Measurements from ENCODE around the gene PRAME. TPM values are rescaled to one million over a fixed set of nuclear protein-coding genes. Genes with fewer than 3 reads are reported as not detected.
"Not testable (repeated sequence)": the region's sequence is repeated elsewhere in the genome, so short reads cannot be mapped to it uniquely, and the experiment has no call there.

The PRAME gene
- polyA plus RNA-seq, 3 donors = 0.10 TPM; not detected in 2

- no peak overlapping the region for H3K27ac ChIP-seq (ENCODE audit: low read depth, low read length)
- 66 to 90% (median 85%) methylated on average over 2 to 3 of the region's 3 CpGs for WGBS, 3 donors
Measured at GRCh38 chr22:22587577-22588188, 28.6 kb upstream of the PRAME start.

DNA sequence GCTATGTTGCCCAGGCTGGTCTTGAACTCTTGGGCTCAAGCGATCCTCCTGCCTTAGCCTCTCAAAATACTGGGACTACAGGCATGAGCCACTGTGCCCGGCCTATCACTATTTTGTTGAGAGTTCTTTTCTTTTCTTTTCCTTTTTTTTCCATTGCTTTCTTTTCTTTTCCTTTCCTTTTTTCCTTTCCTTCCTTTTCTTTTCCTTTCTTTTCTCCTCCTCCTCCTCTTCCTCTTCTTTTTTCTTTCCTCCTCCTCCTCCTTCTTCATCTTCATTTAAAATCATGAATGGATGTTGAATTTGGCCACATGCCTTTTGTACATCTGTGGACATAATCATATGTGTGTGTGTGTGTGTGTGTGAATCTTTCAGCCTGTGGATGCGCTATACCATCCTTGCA, 25.7 kb upstream of the PRAME start:
- WGBS, 3 donors = 72 to 85% (median 78%) methylated on average over 3 of the region's 3 CpGs
- H3K27ac ChIP-seq (ENCODE audit: low read depth, low read length) = no peak overlapping the region

DNA sequence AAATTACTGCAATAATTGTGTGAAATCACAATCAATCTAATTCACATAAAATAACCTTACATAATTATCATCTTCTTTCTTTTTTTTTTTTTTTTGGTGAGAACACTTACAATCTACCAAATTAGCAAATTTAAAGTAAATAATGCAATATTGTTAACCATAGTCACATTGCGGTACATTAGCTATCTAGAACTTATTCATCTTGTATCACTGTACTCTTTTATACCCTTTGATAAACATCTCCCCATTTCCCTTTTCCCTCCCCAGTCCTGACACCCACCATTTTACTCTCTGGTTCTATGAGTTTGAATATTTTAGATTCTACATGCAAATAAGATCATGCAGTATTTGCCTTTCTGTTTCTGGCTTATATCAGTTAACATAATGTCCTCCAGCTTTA, 24.0 kb upstream of the PRAME start:
- WGBS, 3 donors = 94 to 99% (median 96%) methylated on average over 1 of the region's 1 CpG
- no peak overlapping the region for H3K27ac ChIP-seq (ENCODE audit: low read depth, low read length)

DNA sequence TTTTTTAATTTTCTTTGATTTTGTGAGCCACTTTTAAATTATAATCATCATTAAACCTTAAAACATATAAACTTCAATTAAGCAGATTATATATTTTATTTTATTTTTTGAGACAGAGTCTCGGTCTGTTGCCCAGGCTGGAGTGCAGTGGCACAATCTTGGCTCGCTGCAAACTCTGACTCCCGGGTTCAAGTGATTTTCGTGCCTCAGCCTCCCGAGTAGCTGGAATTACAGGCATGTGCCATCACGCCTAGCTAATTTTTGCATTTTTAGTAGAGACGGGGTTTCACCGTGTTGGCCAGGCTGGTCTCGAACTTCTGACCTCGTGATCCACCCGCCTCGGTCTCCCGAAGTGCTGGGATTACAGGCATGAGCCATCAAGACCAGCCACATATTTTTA, 22.5 kb upstream of the PRAME start:
- whole genome bisulfite sequencing, 3 donors = 86 to 90% (median 88%) methylated on average over 13 of the region's 13 CpGs
- H3K27ac ChIP-seq (ENCODE audit: low read depth, low read length) = not testable (repeated sequence)

- H3K27ac ChIP-seq (ENCODE audit: low read depth, low read length) = no peak overlapping the region
- 88 to 89% (median 89%) methylated on average over 7 of the region's 7 CpGs for WGBS, 3 donors
Measured at GRCh38 chr22:22579869-22580604, 21.0 kb upstream of the PRAME start.

GRCh38 chr22:22578702-22579424, 19.8 kb upstream of the PRAME start:
- WGBS, 3 donors = 73 to 83% (median 82%) methylated on average over 10 of the region's 10 CpGs
- H3K27ac ChIP-seq (ENCODE audit: low read depth, low read length) = no peak overlapping the region

DNA sequence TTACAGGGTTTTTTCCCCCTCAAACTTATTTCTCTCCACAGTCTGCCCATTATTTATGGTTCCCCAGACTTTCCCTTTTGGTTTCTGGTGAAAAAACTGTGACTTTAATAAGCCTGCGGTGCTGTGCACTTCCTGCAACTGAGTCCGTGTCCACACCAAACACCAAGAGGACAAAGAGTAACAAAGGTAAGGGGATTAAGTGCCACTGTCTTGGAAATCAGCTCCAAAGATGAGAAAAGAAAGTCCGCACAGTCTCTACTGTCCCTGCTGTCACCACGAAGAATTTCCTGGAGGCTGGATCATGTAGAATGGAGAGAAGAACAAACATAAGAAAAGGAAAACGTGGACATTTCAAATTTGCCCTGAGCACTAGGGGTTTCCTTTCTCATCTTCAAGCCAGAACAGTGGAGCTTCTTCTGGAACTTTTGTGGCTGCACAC, 17.9 kb upstream of the PRAME start:
- WGBS, 3 donors = 72 to 79% (median 75%) methylated on average over 5 of the region's 5 CpGs
- H3K27ac ChIP-seq (ENCODE audit: low read depth, low read length) = no peak overlapping the region

- WGBS, 3 donors = 33 to 43% (median 35%) methylated on average over 8 of the region's 8 CpGs
- no peak overlapping the region for H3K27ac ChIP-seq (ENCODE audit: low read depth, low read length)
Measured at GRCh38 chr22:22576244-22576988, 17.4 kb upstream of the PRAME start.

DNA sequence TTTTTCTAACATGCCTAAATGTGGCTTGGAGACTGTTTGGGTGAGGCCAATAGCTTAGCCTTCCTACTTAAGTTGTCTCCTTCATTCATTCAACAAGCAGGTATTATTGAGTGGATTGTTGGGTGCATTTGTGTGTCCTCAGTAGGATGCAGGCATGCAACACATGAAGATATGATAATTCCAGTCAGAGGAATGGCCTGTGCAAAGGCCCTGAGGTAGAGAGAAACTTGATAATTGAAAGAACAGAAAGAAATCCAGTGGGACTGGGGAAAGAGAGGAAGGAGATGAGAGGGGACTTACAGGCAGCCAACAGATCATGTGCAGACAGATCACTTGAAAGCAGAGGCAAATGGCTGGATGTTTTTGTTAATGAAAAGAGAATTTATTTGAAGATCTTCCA, 15.3 kb upstream of the PRAME start:
- H3K27ac ChIP-seq (ENCODE audit: low read depth, low read length) = no peak overlapping the region

DNA sequence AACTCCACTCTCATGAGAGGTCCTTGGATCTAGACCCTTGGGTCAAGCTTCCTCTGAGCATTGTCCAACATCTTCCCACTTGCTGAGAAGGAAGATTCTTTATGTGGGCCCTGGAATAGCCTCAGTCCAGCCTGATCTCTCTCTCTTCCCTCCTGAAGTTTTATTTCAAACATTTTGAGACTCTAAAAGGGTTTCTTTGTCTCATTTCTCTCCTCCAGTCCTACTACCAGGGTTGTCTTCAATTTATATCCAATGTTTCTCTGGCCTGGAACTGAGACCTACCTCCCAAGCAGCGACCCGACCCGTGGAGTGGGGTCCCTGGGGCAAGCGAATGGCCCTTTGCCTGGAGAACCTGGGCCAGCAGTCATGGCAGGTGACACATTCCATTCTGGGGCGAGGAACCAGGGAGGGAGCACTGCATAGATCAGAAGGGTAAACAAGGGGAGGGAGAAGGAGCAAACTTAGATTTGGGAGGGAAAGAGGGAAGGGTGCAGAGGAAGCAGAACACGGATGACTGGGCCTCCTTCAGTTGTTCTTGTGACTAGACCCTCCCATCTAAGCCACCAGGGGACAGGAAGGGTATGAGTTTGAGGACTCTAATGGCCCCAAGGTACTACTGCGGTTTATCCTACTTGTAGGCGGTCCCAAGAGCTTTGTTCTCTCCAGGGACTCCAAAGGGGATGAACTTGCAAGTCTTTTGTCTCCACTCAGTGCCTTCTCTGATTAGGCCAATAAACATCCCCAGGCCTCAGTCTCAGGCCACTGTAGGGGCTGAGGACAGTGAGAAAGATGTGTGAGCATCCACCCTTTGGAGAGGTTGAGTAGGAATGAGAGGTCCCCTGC, 14.2 kb upstream of the PRAME start:
- WGBS, 3 donors = 61 to 77% (median 72%) methylated on average over 8 of the region's 8 CpGs
- H3K27ac ChIP-seq (ENCODE audit: low read depth, low read length) = no peak overlapping the region

GRCh38 chr22:22571862-22572261, 12.8 kb upstream of the PRAME start:
- 87 to 92% (median 87%) methylated on average over 2 of the region's 2 CpGs for WGBS, 3 donors
- H3K27ac ChIP-seq (ENCODE audit: low read depth, low read length) = no peak overlapping the region

DNA sequence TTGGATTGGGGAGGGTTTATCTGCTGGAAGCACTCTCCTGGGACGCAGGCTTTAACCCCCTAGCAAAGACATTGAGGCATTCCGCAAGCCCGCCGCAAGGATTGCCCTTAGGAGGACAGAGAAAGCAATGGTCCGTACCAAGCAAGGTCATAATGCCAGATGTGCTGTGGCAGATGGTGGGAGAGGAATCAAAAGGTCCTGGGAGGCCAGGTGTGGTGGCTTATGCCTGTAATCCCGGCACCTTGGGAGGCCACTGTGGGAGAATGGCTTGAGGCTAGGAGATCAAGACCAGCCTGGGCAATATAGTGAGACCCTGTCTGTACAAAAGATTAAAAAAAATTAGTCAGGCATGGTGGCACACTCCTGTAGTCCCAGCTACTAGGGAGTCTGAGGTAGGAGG, 12.4 kb upstream of the PRAME start:
- 85 to 92% (median 89%) methylated on average over 6 of the region's 6 CpGs for WGBS, 3 donors

DNA sequence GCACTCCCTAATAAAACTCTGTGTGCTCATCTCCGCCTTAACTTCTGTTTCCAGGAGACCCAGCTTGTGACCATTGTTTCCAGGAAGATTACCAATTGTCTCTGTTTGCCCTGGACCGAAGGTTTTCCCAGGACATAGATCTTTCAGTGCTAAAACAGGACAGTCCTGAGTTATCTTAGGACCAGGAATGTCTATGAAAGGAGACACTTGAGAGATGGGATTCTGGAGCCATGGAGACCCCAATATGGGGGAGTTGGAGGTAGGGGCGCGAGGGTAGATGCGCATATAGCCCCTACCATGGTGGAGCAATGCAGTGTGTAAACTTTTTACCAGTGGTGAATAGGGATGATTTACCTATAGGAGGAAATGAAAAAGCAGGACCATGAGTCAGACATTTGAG, 10.2 kb upstream of the PRAME start:
- no peak overlapping the region for H3K27ac ChIP-seq (ENCODE audit: low read depth, low read length)
- WGBS, 3 donors = 60 to 87% (median 76%) methylated on average over 5 of the region's 5 CpGs

More for the DNA sequence above, 12.4 kb upstream of the PRAME start:
- no peak overlapping the region for H3K27ac ChIP-seq (ENCODE audit: low read depth, low read length)

DNA sequence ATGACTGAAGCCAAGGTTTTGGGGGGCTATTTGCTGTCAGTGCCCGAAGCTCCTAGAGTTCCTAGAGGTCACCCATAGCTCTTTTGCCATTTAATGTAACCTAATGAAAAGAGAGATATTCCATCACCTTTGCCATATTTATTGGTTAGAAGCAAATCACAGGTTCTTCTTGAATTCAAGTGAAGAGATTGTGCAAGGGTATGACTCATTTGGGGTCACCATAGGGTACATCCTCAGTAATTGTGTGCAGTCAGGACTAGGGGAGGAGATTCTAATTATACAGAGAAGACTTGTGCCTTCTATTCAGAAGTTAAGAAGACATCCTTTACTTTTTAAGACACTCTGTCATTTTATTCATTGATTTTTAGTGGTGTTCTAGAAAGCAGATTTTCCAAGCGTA, 6.9 kb upstream of the PRAME start:
- 86 to 95% (median 94%) methylated on average over 2 of the region's 2 CpGs for WGBS, 3 donors
- no peak overlapping the region for H3K27ac ChIP-seq (ENCODE audit: low read depth, low read length)

- H3K27ac ChIP-seq (ENCODE audit: low read depth, low read length) = no peak overlapping the region
- WGBS, 3 donors = 83 to 85% (median 84%) methylated on average over 16 to 25 of the region's 25 CpGs
Measured at GRCh38 chr22:22558071-22558971, 744 bp downstream of the PRAME start.

GRCh38 chr22:22556995-22557925, 1.8 kb downstream of the PRAME start:
- WGBS, 3 donors = 86 to 94% (median 92%) methylated on average over 38 of the region's 38 CpGs
- no peak overlapping the region for H3K27ac ChIP-seq (ENCODE audit: low read depth, low read length)

All from adipose tissue (tissue), 3 donors.